Activated CD4-positive, alpha-beta T cell treated with anti-CD3 and anti-CD28 coated beads, Interleukin-2, amount 10 ng/mL, durations not matched to agents 7 days and 5 days (primary cell): ENCODE data around the gene MOAP1. TPM values are rescaled to one million over a fixed set of nuclear protein-coding genes. Genes with fewer than 3 reads are reported as not detected.

Source experiments
- CTCF ChIA-PET: fragments of 350-600 bp; sonication (Branson Sonifier 250); formaldehyde crosslinking; loops from one replicate; lab custom pipeline; 2021; ENCODE audit warnings: antibody characterized with exemption; lab: Charles Lee
- POLR2A ChIA-PET: fragments of 350-600 bp; sonication (Branson Sonifier 250); formaldehyde crosslinking; loops from one replicate; lab custom pipeline; 2021; ENCODE audit warnings: antibody characterized with exemption; lab: Charles Lee
- DNase-seq: peaks from one replicate; pipeline ENCODE4 v3.0.0-alpha.2; 2020
- H3K27ac Mint-ChIP-seq: one replicate; pipeline ENCODE4 v1.8.0; 2021; ENCODE audit warnings: mild to moderate bottlenecking, moderate library complexity, mixed read lengths
- H3K27me3 Mint-ChIP-seq: one replicate; pipeline ENCODE4 v1.8.0; 2021; ENCODE audit warnings: mixed read lengths
- H3K36me3 Mint-ChIP-seq: one replicate; pipeline ENCODE4 v1.8.0; 2021; ENCODE audit warnings: low read depth, mixed read lengths
- H3K4me1 Mint-ChIP-seq: one replicate; pipeline ENCODE4 v1.8.0; 2021; ENCODE audit warnings: mixed read lengths
- H3K4me3 Mint-ChIP-seq: one replicate; pipeline ENCODE4 v1.8.0; 2021; ENCODE audit warnings: mild to moderate bottlenecking, moderate library complexity, mixed read lengths
- H3K9me3 Mint-ChIP-seq: one replicate; pipeline ENCODE4 v1.8.0; 2021; ENCODE audit warnings: mixed read lengths
- total RNA-seq, 2 experiments: library from RNA; stranded (reverse); gene quantifications; one replicate each; pipeline ENCODE4 v1.2.3, GENCODE V29; 2021

Gene MOAP1
- total RNA-seq, 2 experiments from 2014 or later: 23.3 to 25.3 TPM

GRCh38 chr14:93207468-93208308 lies 23.0 kb upstream of the MOAP1 start:
- H3K27ac Mint-ChIP-seq: peak overlapping the region; percentile 94

DNA sequence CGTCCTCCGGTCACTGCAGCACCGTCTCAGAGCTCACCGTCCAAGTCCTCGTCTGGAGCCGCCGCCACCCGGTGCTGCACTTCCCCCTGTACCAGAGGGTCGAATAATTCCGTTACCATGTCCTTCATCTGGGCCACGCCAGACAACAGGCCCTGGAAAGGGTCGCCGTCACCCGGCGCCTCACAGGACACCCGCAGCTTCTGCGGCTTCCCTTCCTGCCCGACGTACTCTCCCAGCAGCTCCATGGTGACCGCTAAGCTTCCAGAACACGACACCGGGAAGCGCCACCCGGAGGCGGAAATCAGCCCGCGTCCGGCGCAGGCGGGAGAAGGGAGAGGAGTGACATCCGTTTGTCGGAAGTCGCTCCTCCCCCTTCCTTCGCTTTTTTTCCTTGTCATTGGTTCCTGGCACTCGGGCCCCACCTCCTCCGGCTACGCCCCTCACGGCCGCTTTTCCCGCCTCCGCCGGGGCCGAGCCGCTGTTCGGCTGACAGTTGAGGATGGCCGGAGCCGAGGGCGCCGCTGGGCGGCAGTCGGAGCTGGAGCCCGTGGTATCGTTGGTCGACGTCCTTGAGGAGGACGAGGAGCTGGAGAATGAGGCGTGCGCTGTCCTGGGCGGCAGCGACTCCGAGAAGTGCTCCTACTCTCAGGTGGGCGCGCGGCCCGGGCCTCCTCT lies 22.2 kb upstream of the MOAP1 start, which contains the start of the genes GON7 and UBR7:
Gene GON7, minus strand, starts transcription at position 273 of the 675 bp plus-strand sequence. Its CDS starts 28 bp downstream, at position 245.
Gene UBR7, plus strand, starts transcription at position 464 of the 675 bp plus-strand sequence. Its CDS starts 36 bp downstream, at position 500.
- H3K27ac Mint-ChIP-seq: peak within 1 kb of the TSS; percentile 94
- peaks cover 32% of the 10 kb centered on the region for H3K36me3 Mint-ChIP-seq
- no peaks in the 10 kb centered on the region for H3K27me3 Mint-ChIP-seq
- ChIA-PET CTCF (interaction anchor here (0.7 to 2.5 kb wide), 11 partner anchors 11 to 136 kb away, joined by 3 to 13 read pairs (median 4); partner anchors contain the start of genes LYSET and MOAP1), POLR2A (interaction anchor here (0.5 kb wide), 1 partner anchor 359 kb away, joined by 3 read pairs; no protein-coding TSS in a partner anchor)
- H3K4me1 Mint-ChIP-seq: peaks cover 47% of the 10 kb centered on the region
- no peaks in the 10 kb centered on the region for H3K9me3 Mint-ChIP-seq
- DNase-seq: peak; percentile 94
- peak within 1 kb of the TSS; percentile 79 for H3K4me3 Mint-ChIP-seq

More at GRCh38 chr14:93207468-93208308, 23.0 kb upstream of the MOAP1 start:
- CTCF ChIA-PET: interaction anchor here (0.7 to 1.7 kb wide), 8 partner anchors 10 to 100 kb away, joined by 3 to 6 read pairs (median 4); partner anchors contain the start of genes LYSET and MOAP1
- peak; percentile 42 for DNase-seq
- peaks cover 35% of the 10 kb centered on the region for H3K36me3 Mint-ChIP-seq
- peak overlapping the region; percentile 79 for H3K4me3 Mint-ChIP-seq
- H3K4me1 Mint-ChIP-seq: peaks cover 44% of the 10 kb centered on the region
- no peaks in the 10 kb centered on the region for H3K27me3 Mint-ChIP-seq
- no peaks in the 10 kb centered on the region for H3K9me3 Mint-ChIP-seq
- POLR2A ChIA-PET: interaction anchor here (0.5 kb wide), 1 partner anchor 358 kb away, joined by 3 read pairs; no protein-coding TSS in a partner anchor

GRCh38 chr14:93201155-93201704 lies 16.5 kb upstream of the MOAP1 start:
- peaks cover 26% of the 10 kb centered on the region for H3K4me1 Mint-ChIP-seq
- no peak for DNase-seq
- H3K36me3 Mint-ChIP-seq: peaks cover 40% of the 10 kb centered on the region
- ChIA-PET CTCF (interaction anchor here (0.6 kb wide), 1 partner anchor 18 kb away, joined by 3 read pairs; no protein-coding TSS in a partner anchor), POLR2A (no interaction called here)
- no peak overlapping the region for H3K27ac Mint-ChIP-seq
- no peaks in the 10 kb centered on the region for H3K27me3 Mint-ChIP-seq
- no peaks in the 10 kb centered on the region for H3K9me3 Mint-ChIP-seq
- H3K4me3 Mint-ChIP-seq: no peak overlapping the region

- Mint-ChIP-seq H3K4me3 (no peak overlapping the region), H3K4me1 (peaks cover 24% of the 10 kb centered on the region), H3K36me3 (peaks cover 35% of the 10 kb centered on the region), H3K27ac (no peak overlapping the region), H3K27me3 (no peaks in the 10 kb centered on the region), H3K9me3 (no peaks in the 10 kb centered on the region)
- no peak for DNase-seq
- POLR2A ChIA-PET: no interaction called here
- CTCF ChIA-PET: interaction anchor here (0.6 kb wide), 1 partner anchor 18 kb away, joined by 3 read pairs; no protein-coding TSS in a partner anchor
Measured at GRCh38 chr14:93200553-93200952, 15.9 kb upstream of the MOAP1 start.

DNA sequence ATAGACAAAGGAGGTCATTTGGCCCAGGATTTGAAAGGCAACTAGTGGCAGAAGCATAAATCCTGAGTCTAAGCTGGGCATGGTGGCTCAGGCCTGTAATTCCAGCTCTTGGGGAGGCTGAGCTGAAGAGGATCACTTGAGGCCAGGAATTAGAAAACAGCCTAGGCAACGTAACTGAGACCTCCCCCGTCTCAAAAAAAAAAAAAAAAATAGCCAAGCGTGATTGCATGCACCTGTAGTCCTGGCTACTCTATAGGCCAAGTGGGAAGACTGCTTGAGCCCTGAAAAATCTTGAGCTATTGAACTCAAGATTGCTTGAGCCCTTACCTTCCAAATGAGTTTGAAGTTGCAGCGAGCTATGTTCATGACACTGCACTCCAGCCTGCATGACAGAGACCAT lies 14.3 kb upstream of the MOAP1 start:
- no peak overlapping the region for H3K4me3 Mint-ChIP-seq
- H3K27me3 Mint-ChIP-seq: no peaks in the 10 kb centered on the region
- H3K4me1 Mint-ChIP-seq: peaks cover 11% of the 10 kb centered on the region
- DNase-seq: no peak
- POLR2A ChIA-PET: no interaction called here
- CTCF ChIA-PET: no interaction called here
- H3K36me3 Mint-ChIP-seq: peaks cover 27% of the 10 kb centered on the region
- H3K9me3 Mint-ChIP-seq: no peaks in the 10 kb centered on the region
- H3K27ac Mint-ChIP-seq: no peak overlapping the region

GRCh38 chr14:93195316-93195999 lies 10.8 kb upstream of the MOAP1 start:
- Mint-ChIP-seq H3K9me3 (no peaks in the 10 kb centered on the region), H3K27ac (no peak overlapping the region), H3K4me3 (no peak overlapping the region), H3K4me1 (no peaks in the 10 kb centered on the region), H3K36me3 (peaks cover 26% of the 10 kb centered on the region), H3K27me3 (no peaks in the 10 kb centered on the region)
- POLR2A ChIA-PET: no interaction called here
- CTCF ChIA-PET: interaction anchor here (1.0 to 2.3 kb wide), 3 partner anchors 11 to 27 kb away, joined by 3 to 5 read pairs (median 4); partner anchors contain the start of genes GON7 and UBR7
- DNase-seq: no peak

GRCh38 chr14:93186956-93187355 lies 2.3 kb upstream of the MOAP1 start:
- ChIA-PET POLR2A (no interaction called here), CTCF (interaction anchor here (2.0 kb wide), 1 partner anchor 19 kb away, joined by 13 read pairs; the partner anchor contains the start of genes GON7 and UBR7)
- Mint-ChIP-seq H3K27me3 (no peaks in the 10 kb centered on the region), H3K27ac (no peak overlapping the region), H3K9me3 (no peaks in the 10 kb centered on the region), H3K36me3 (peaks cover 29% of the 10 kb centered on the region), H3K4me3 (no peak overlapping the region), H3K4me1 (peaks cover 35% of the 10 kb centered on the region)
- no peak for DNase-seq

GRCh38 chr14:93186466-93186865 lies 1.8 kb upstream of the MOAP1 start:
- H3K27ac Mint-ChIP-seq: peak overlapping the region; percentile 72
- H3K4me1 Mint-ChIP-seq: peaks cover 35% of the 10 kb centered on the region
- CTCF ChIA-PET: interaction anchor here (2.0 kb wide), 1 partner anchor 19 kb away, joined by 13 read pairs; the partner anchor contains the start of genes GON7 and UBR7
- peaks cover 34% of the 10 kb centered on the region for H3K36me3 Mint-ChIP-seq
- no peaks in the 10 kb centered on the region for H3K9me3 Mint-ChIP-seq
- H3K27me3 Mint-ChIP-seq: no peaks in the 10 kb centered on the region
- DNase-seq: no peak
- POLR2A ChIA-PET: no interaction called here
- peak overlapping the region; percentile 62 for H3K4me3 Mint-ChIP-seq

- peaks cover 33% of the 10 kb centered on the region for H3K36me3 Mint-ChIP-seq
- H3K27me3 Mint-ChIP-seq: no peaks in the 10 kb centered on the region
- DNase-seq: no peak
- H3K4me1 Mint-ChIP-seq: peaks cover 35% of the 10 kb centered on the region
- peak overlapping the region; percentile 82 for H3K4me3 Mint-ChIP-seq
- POLR2A ChIA-PET: no interaction called here
- H3K27ac Mint-ChIP-seq: peak overlapping the region; percentile 94
- CTCF ChIA-PET: interaction anchor here (1.0 to 3.2 kb wide), 6 partner anchors 9 to 77 kb away, joined by 3 to 13 read pairs (median 4); partner anchors contain the start of genes GON7 and UBR7
- H3K9me3 Mint-ChIP-seq: no peaks in the 10 kb centered on the region
Measured at GRCh38 chr14:93185349-93185720, 638 bp upstream of the MOAP1 start.

GRCh38 chr14:93183596-93184317 lies 940 bp downstream of the MOAP1 start:
- Mint-ChIP-seq H3K27ac (peak overlapping the region; percentile 88), H3K36me3 (peaks cover 31% of the 10 kb centered on the region), H3K4me3 (peak overlapping the region; percentile 85), H3K9me3 (no peaks in the 10 kb centered on the region), H3K4me1 (peaks cover 34% of the 10 kb centered on the region), H3K27me3 (no peaks in the 10 kb centered on the region)
- peak; percentile 14 for DNase-seq
- CTCF ChIA-PET: interaction anchor here (0.5 to 3.2 kb wide), 7 partner anchors 10 to 70 kb away, joined by 3 to 13 read pairs (median 4); no protein-coding TSS in a partner anchor
- POLR2A ChIA-PET: interaction anchor here (0.5 kb wide), 1 partner anchor 13 kb away, joined by 5 read pairs; no protein-coding TSS in a partner anchor

DNA sequence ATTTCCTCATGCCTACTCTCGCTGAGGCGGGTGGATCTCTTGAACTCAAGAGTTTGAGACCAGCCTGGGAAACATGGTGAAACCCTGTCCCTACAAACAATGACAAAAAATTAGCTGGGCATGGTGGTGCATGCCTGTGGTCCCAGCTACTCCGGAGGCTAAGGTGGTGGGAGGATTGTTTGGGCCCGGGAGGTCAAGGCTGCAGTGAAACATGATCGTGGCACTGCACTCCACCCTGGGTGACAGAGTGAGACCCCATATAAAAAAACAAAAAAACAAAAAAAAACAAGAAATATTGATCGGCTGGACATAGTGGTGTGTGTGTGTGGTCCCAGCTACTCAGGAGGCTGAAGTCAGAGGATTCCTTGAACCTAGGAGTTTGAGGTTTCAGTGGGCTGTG lies 9.2 kb downstream of the MOAP1 start:
- Mint-ChIP-seq H3K36me3 (no peaks in the 10 kb centered on the region), H3K4me3 (no peak overlapping the region), H3K9me3 (no peaks in the 10 kb centered on the region), H3K27ac (no peak overlapping the region), H3K4me1 (peaks cover 6% of the 10 kb centered on the region), H3K27me3 (peaks cover 3% of the 10 kb centered on the region)
- ChIA-PET POLR2A (no interaction called here), CTCF (interaction anchor here (0.7 to 1.4 kb wide), 2 partner anchors 62 to 600 kb away, joined by 3 read pairs; no protein-coding TSS in a partner anchor)
- DNase-seq: no peak
